Amniotic stem cell (primary cell): Measurements from ENCODE around the gene CMTM5.

Source experiments
- DNase-seq: peaks from one replicate; lab custom pipeline; 2025; lab: John Stamatoyannopoulos, UW

CMTM5 gene

GRCh38 chr14:23376482-23377197, at the start of gene CMTM5:
TSS of gene CMTM5 (plus strand) at chr14:23377046. CDS start at chr14:23377252, 206 bp downstream.
- no peak for DNase-seq

GRCh38 chr14:23327947-23328744, 48.7 kb upstream of the CMTM5 start:
- peak; percentile 65 for DNase-seq

GRCh38 chr14:23335623-23336022, 41.2 kb upstream of the CMTM5 start:
- DNase-seq: no peak

GRCh38 chr14:23339506-23340268, 37.2 kb upstream of the CMTM5 start:
- no peak for DNase-seq

- no peak for DNase-seq
These were observed 32.4 kb upstream of the CMTM5 start for GRCh38 chr14:23344481-23344880.

GRCh38 chr14:23345987-23346692, 30.7 kb upstream of the CMTM5 start:
- no peak for DNase-seq

GRCh38 chr14:23346693-23347405, 30.0 kb upstream of the CMTM5 start:
- no peak for DNase-seq

- DNase-seq: no peak
These were observed 29.2 kb upstream of the CMTM5 start for GRCh38 chr14:23347406-23348296.

GRCh38 chr14:23348297-23348655, 28.6 kb upstream of the CMTM5 start:
- no peak for DNase-seq

GRCh38 chr14:23349156-23349845, 27.5 kb upstream of the CMTM5 start:
- DNase-seq: no peak

- no peak for DNase-seq
These were observed 25.0 kb upstream of the CMTM5 start for GRCh38 chr14:23351681-23352505.

- peak; percentile 88 for DNase-seq
These were observed 24.1 kb upstream of the CMTM5 start, which contains the start of gene SLC22A17 for GRCh38 chr14:23352506-23353432. TSS of gene SLC22A17 (minus strand) at chr14:23352887.

- DNase-seq: no peak
These were observed 23.4 kb upstream of the CMTM5 start for GRCh38 chr14:23353433-23353780.

GRCh38 chr14:23354990-23355389, 21.9 kb upstream of the CMTM5 start:
- DNase-seq: no peak

- no peak for DNase-seq
These were observed 20.9 kb upstream of the CMTM5 start for GRCh38 chr14:23355871-23356435.

GRCh38 chr14:23356662-23357061, 20.2 kb upstream of the CMTM5 start:
- DNase-seq: no peak

- DNase-seq: no peak
These were observed 19.6 kb upstream of the CMTM5 start for GRCh38 chr14:23357261-23357660.
